Right lung (tissue), 10 donors: ENCODE measurements around the gene CDKN2AIPNL. TPM values are rescaled to one million over a fixed set of nuclear protein-coding genes. Genes with fewer than 3 reads are reported as not detected.

Source experiments
- DNase-seq, 2 donors: peaks; one replicate each; pipeline ENCODE4 v3.0.0-alpha.2; 2013
- long read RNA-seq, 8 donors: transcript quantifications; one replicate each; lab custom pipeline, GENCODE V29; 2026
- polyA plus RNA-seq, 5 donors: library from polyadenylated mRNA; unstranded; fragments of 120-200 nt; gene quantifications; one replicate each; pipeline versions ENCODE4 v1.2.1 to v1.2.3, GENCODE V29; 2013; ENCODE audit warnings: inconsistent platforms in 1 of 5, low replicate concordance in 1 of 5; ENCODE audit not compliant: insufficient read length in 5 of 5, insufficient read depth in 1 of 5

CDKN2AIPNL gene
- 10 to 100 TPM; 25.8 to 28.7 (median 26.3) TPM for polyA plus RNA-seq
- long read RNA-seq, donor 1, transcript CDKN2AIPNL-202 (3 exons, 1,223 nt): major isoform, 20 of 27 reads
- long read RNA-seq, donor 1, partial matches to known transcripts: 0 of 27 reads
- long read RNA-seq, donor 1, other reads (novel, unspliced or antisense): 7 of 27 reads
- long read RNA-seq, donor 2, transcript CDKN2AIPNL-202 (3 exons, 1,223 nt): major isoform, 9 of 25 reads
- long read RNA-seq, donor 2, partial matches to known transcripts: 16 of 25 reads
- long read RNA-seq, donor 2, other reads (novel, unspliced or antisense): 0 of 25 reads
- long read RNA-seq, donor 3, transcript CDKN2AIPNL-202 (3 exons, 1,223 nt): major isoform, 12 of 12 reads
- long read RNA-seq, donor 3, partial matches to known transcripts: 0 of 12 reads
- long read RNA-seq, donor 3, other reads (novel, unspliced or antisense): 0 of 12 reads
- long read RNA-seq, donor 4, transcript CDKN2AIPNL-202 (3 exons, 1,223 nt): major isoform, 9 of 9 reads
- long read RNA-seq, donor 4, partial matches to known transcripts: 0 of 9 reads
- long read RNA-seq, donor 4, other reads (novel, unspliced or antisense): 0 of 9 reads
- long read RNA-seq, donor 5, transcript CDKN2AIPNL-202 (3 exons, 1,223 nt): major isoform, 18 of 27 reads
- long read RNA-seq, donor 5, partial matches to known transcripts: 0 of 27 reads
- long read RNA-seq, donor 5, other reads (novel, unspliced or antisense): 9 of 27 reads
- long read RNA-seq, donor 6, transcript CDKN2AIPNL-202 (3 exons, 1,223 nt): major isoform, 13 of 13 reads
- long read RNA-seq, donor 6, partial matches to known transcripts: 0 of 13 reads
- long read RNA-seq, donor 6, other reads (novel, unspliced or antisense): 0 of 13 reads
- long read RNA-seq, donor 7, transcript CDKN2AIPNL-202 (3 exons, 1,223 nt): major isoform, 18 of 18 reads
- long read RNA-seq, donor 7, partial matches to known transcripts: 0 of 18 reads
- long read RNA-seq, donor 7, other reads (novel, unspliced or antisense): 0 of 18 reads
- long read RNA-seq, donor 8, transcript CDKN2AIPNL-202 (3 exons, 1,223 nt): major isoform, 6 of 6 reads
- long read RNA-seq, donor 8, partial matches to known transcripts: 0 of 6 reads
- long read RNA-seq, donor 8, other reads (novel, unspliced or antisense): 0 of 6 reads

- DNase-seq: peak; percentile 86 to 87
Measured at GRCh38 chr5:134411546-134412266, at the start of gene CDKN2AIPNL. Gene CDKN2AIPNL (minus strand): TSS chr5:134411881. CDS start chr5:134411854, 27 bp downstream.

GRCh38 chr5:134460551-134460950 lies 48.9 kb upstream of the CDKN2AIPNL start:
- no peak for DNase-seq

GRCh38 chr5:134459491-134459890 lies 47.8 kb upstream of the CDKN2AIPNL start:
- DNase-seq: no peak

GRCh38 chr5:134459010-134459403 lies 47.3 kb upstream of the CDKN2AIPNL start:
- no peak for DNase-seq

GRCh38 chr5:134458234-134459009 lies 46.7 kb upstream of the CDKN2AIPNL start:
- no peak for DNase-seq

- DNase-seq: no peak
Measured at GRCh38 chr5:134457801-134458200, 46.1 kb upstream of the CDKN2AIPNL start.

- DNase-seq: no peak
Measured at GRCh38 chr5:134456825-134457224, 45.1 kb upstream of the CDKN2AIPNL start.

- DNase-seq: no peak
Measured at GRCh38 chr5:134455466-134455865, 43.8 kb upstream of the CDKN2AIPNL start.

- no peak for DNase-seq
Measured at GRCh38 chr5:134453016-134453415, 41.3 kb upstream of the CDKN2AIPNL start.

GRCh38 chr5:134451936-134452505 lies 40.3 kb upstream of the CDKN2AIPNL start:
- no peak for DNase-seq

- DNase-seq: no peak
Measured at GRCh38 chr5:134451225-134451935, 39.7 kb upstream of the CDKN2AIPNL start.

- no peak for DNase-seq
Measured at GRCh38 chr5:134450374-134450773, 38.7 kb upstream of the CDKN2AIPNL start.

- DNase-seq: no peak
Measured at GRCh38 chr5:134449167-134449566, 37.5 kb upstream of the CDKN2AIPNL start.

GRCh38 chr5:134447815-134448520 lies 36.3 kb upstream of the CDKN2AIPNL start:
- DNase-seq: no peak

- DNase-seq: no peak
Measured at GRCh38 chr5:134446938-134447337, 35.3 kb upstream of the CDKN2AIPNL start.

GRCh38 chr5:134445856-134446818 lies 34.5 kb upstream of the CDKN2AIPNL start:
- DNase-seq: no peak

GRCh38 chr5:134444941-134445471 lies 33.3 kb upstream of the CDKN2AIPNL start:
- DNase-seq: no peak
